PC-9 (cell line): Measurements from ENCODE around the gene MICAL2.

ENCODE experiments used
- EZH2 ChIP-seq: fragments of 200-600 bp; sonication (generic); IDR thresholded peaks from 2 replicates; pipeline ENCODE4 v1.8.0; 2017; ENCODE audit warnings: antibody characterized with exemption, low read depth
- TF ChIP-seq, protein P1 (sequence below): fragments of 200-600 bp; sonication (generic); conservative IDR thresholded peaks from 2 replicates; pipeline ENCODE4 v1.6.1; 2017; ENCODE audit warnings: mixed run types, antibody characterized with exemption, mild to moderate bottlenecking, moderate library complexity

DNA sequence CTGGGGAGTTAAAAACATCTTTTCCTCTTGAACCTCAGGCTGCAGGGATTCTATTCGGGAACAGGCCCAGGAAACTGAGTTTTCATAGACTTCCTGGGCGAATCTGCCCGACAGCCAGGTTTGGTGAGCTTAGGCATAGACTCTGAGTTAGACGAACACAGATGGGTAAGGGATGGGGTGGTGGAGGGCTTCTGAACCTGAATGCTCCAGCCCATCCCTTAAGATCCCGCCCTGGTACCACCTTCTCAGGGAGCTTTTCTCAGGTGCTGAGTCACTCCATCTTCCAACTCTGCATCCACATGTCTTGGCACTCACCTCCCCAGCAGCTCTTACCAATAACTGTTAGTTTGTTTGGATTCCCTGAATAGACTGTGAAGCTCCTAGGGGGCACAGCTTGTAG, 37.4 kb downstream of the MICAL2 start:
- TF ChIP-seq, protein P1, sequence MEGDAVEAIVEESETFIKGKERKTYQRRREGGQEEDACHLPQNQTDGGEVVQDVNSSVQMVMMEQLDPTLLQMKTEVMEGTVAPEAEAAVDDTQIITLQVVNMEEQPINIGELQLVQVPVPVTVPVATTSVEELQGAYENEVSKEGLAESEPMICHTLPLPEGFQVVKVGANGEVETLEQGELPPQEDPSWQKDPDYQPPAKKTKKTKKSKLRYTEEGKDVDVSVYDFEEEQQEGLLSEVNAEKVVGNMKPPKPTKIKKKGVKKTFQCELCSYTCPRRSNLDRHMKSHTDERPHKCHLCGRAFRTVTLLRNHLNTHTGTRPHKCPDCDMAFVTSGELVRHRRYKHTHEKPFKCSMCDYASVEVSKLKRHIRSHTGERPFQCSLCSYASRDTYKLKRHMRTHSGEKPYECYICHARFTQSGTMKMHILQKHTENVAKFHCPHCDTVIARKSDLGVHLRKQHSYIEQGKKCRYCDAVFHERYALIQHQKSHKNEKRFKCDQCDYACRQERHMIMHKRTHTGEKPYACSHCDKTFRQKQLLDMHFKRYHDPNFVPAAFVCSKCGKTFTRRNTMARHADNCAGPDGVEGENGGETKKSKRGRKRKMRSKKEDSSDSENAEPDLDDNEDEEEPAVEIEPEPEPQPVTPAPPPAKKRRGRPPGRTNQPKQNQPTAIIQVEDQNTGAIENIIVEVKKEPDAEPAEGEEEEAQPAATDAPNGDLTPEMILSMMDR = no peak
- TF ChIP-seq EZH2 = no peak
